Epithelial cell of esophagus (primary cell): ENCODE measurements around the gene SMCO4.

Experiments
- DNase-seq: peaks from one replicate; pipeline ENCODE4 v3.0.0; 2010; ENCODE audit warnings: low read depth
- H3K4me3 ChIP-seq: 2 replicates; pipeline ENCODE4 v1.5.1; 2011; ENCODE audit warnings: mild to moderate bottlenecking, low read length, control low read depth
- CTCF ChIP-seq: IDR thresholded peaks from 2 replicates; pipeline ENCODE4 v1.5.1; 2011; ENCODE audit warnings: low read depth, mild to moderate bottlenecking, low read length, control low read depth, inconsistent platforms; ENCODE audit not compliant: insufficient read depth; ENCODE audit errors: missing control alignments

SMCO4 gene

GRCh38 chr11:93487032-93487483 is 56.1 kb downstream of the SMCO4 start:
- TF ChIP-seq CTCF, result no peak
- no peak for DNase-seq
- H3K4me3 ChIP-seq, result no peak overlapping the region

- DNase-seq, result no peak
- TF ChIP-seq CTCF, result no peak
- H3K4me3 ChIP-seq, result no peak overlapping the region
Measured at GRCh38 chr11:93485983-93486382, 57.2 kb downstream of the SMCO4 start.

GRCh38 chr11:93484716-93485115 is 58.5 kb downstream of the SMCO4 start:
- no peak overlapping the region for H3K4me3 ChIP-seq
- DNase-seq, result no peak
- TF ChIP-seq CTCF, result no peak

GRCh38 chr11:93482556-93482955 is 60.6 kb downstream of the SMCO4 start:
- H3K4me3 ChIP-seq, result no peak overlapping the region
- no peak for DNase-seq
- TF ChIP-seq CTCF, result no peak

- TF ChIP-seq CTCF, result no peak
- H3K4me3 ChIP-seq, result no peak overlapping the region
- DNase-seq, result no peak
Measured at GRCh38 chr11:93481696-93482095, 61.5 kb downstream of the SMCO4 start.

GRCh38 chr11:93481279-93481678 is 61.9 kb downstream of the SMCO4 start:
- H3K4me3 ChIP-seq, result no peak overlapping the region
- no peak for TF ChIP-seq CTCF
- peak; percentile 73 for DNase-seq

- H3K4me3 ChIP-seq, result no peak overlapping the region
- TF ChIP-seq CTCF, result no peak
- no peak for DNase-seq
Measured at GRCh38 chr11:93480756-93481155, 62.4 kb downstream of the SMCO4 start.
